HG02973 (cell line): ENCODE data around the gene CPEB1.
A peak's percentile ranks its signal among the peaks of the same experiment; 100 is the strongest.
"Not testable (repeated sequence)": the region's sequence is repeated elsewhere in the genome, so short reads cannot be mapped to it uniquely, and the experiment has no call there.

Experiments
- ATAC-seq: cut with Tn5 transposase; IDR thresholded peaks from one replicate; pipeline ENCODE4 v1.9.1; 2021; ENCODE audit warnings: moderate library complexity; ENCODE audit not compliant: unreplicated experiment

CPEB1 gene

GRCh38 chr15:82530606-82531379, 116.4 kb downstream of the CPEB1 start:
- ATAC-seq: peak; percentile 84

DNA sequence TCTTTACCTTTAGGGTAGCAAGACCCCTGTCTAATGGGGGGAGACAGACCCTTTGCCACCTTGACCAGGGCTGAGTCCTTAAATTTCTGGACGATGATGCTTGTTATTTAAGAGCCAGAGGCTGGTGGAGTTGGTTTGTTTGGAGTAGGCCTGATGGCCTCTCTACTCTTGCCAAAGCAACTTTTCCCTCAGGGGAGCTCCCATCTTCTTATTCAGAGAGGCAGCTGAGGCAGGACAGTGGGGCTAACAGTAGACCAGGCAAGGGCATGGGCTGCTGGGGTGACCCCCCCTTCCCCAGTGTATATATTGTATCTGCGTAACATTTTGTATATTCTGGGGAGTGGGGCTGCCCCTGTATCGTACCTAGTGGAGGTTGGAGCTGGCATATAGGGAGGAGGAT, 117.2 kb downstream of the CPEB1 start:
- ATAC-seq: no peak

- not testable (repeated sequence) for ATAC-seq
Measured at GRCh38 chr15:82513587-82513986, 133.6 kb downstream of the CPEB1 start.

- not testable (repeated sequence) for ATAC-seq
Measured at GRCh38 chr15:82507693-82508092, 139.5 kb downstream of the CPEB1 start.

- ATAC-seq: not testable (repeated sequence)
Measured at GRCh38 chr15:82507087-82507486, 140.1 kb downstream of the CPEB1 start.

GRCh38 chr15:82505842-82506241, 141.3 kb downstream of the CPEB1 start:
- not testable (repeated sequence) for ATAC-seq

DNA sequence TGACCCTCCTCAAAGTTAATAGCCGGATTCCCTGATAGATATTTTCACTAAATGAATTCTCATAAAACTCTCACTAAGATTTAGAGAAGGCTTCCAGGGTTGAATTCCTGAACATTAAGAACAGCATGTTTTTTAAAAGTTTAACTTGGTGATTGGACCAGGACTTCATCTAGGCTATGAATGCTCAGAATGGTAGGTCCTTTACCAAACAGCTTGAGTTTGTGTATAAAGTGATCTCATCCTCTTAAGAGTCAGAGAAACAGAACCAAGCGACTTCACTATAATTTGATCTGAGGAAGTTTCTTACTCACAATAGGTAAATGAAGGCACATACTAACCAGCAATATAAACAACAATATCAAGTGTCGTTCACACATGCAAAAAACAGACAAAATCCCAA, 143.1 kb downstream of the CPEB1 start:
- ATAC-seq: not testable (repeated sequence)

GRCh38 chr15:82502700-82503339, 144.3 kb downstream of the CPEB1 start:
- not testable (repeated sequence) for ATAC-seq

- ATAC-seq: not testable (repeated sequence)
Measured at GRCh38 chr15:82500772-82501171, 146.4 kb downstream of the CPEB1 start.

DNA sequence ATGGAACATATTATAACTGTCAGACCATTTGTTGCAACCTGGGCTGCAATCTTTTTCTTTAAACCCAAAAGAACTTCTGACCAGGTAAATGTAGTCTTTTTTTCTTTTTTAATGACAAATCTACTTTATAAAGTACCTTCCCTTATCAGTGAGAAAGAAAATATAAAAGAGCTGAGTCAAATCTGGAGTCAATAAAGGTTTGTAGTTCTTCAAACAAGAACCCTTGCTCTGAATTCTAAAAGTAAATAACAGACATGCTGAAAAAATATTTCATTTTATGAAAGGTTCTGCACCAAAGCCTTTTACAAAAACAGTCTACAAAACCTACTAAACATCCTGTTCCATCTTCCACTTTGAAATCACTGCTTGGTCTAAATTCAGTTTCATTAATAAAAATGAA, 149.2 kb downstream of the CPEB1 start:
- ATAC-seq: not testable (repeated sequence)
